Measurements from ENCODE around the gene LAD1.

GRCh38 chr1:201429736-201430501 is 30.8 kb upstream of the LAD1 start:
- no peak for TF ChIP-seq RFX5 (IDR thresholded peaks at IDR 0.05; ENCODE audit: low read depth, low read length)
- no peak for TF ChIP-seq ZNF134 (CRISPR knock-in tag; conservative IDR thresholded peaks at IDR 0.05)
- no peak for TF ChIP-seq ATF3 (IDR thresholded peaks at IDR 0.05)
- no peak for TF ChIP-seq ATF3 (CRISPR knock-in tag; conservative IDR thresholded peaks at IDR 0.05)
- no peak for TF ChIP-seq CTCF (IDR thresholded peaks at IDR 0.05 in 2 of 3, conservative IDR thresholded peaks at IDR 0.05 in 1 of 3; ENCODE audit: insufficient read depth in 2 of 3, low read depth in 1 of 3, low read length in 3 of 3)
- no peak for TF ChIP-seq PRMT5 (CRISPR knock-in tag; IDR thresholded peaks at IDR 0.05)
- no peak for TF ChIP-seq POLR2A (conservative IDR thresholded peaks at IDR 0.05)
- TF ChIP-seq SMAD4 (CRISPR knock-in tag; conservative IDR thresholded peaks at IDR 0.05): no peak
- no peak for TF ChIP-seq EP300 (IDR thresholded peaks at IDR 0.05; ENCODE audit: low read length)
- TF ChIP-seq CHD7 (IDR thresholded peaks at IDR 0.05; ENCODE audit: low read depth, low read length): no peak
- no peak for TF ChIP-seq ARID4B (CRISPR knock-in tag; IDR thresholded peaks at IDR 0.05)
- TF ChIP-seq HNRNPUL1 (IDR thresholded peaks at IDR 0.05; ENCODE audit: low read length): no peak
- no peak for TF ChIP-seq EZH2 (IDR thresholded peaks at IDR 0.05; ENCODE audit: borderline replicate concordance, low read depth, low read length)
- no peak for TF ChIP-seq DNMT1 (IDR thresholded peaks at IDR 0.05)

Data from K562 (cell line).